NB4 (cell line): ENCODE measurements around the gene PHACTR2.
"Not testable (repeated sequence)": the region's sequence is repeated elsewhere in the genome, so short reads cannot be mapped to it uniquely, and the experiment has no call there.

Experiments
- DNase-seq: peaks from one replicate; pipeline ENCODE4 v3.0.0; 2010; ENCODE audit warnings: low read depth
- H3K4me3 ChIP-seq: one replicate; pipeline ENCODE4 v1.5.1; 2011; ENCODE audit warnings: mild to moderate bottlenecking, low read depth, low read length, moderate library complexity
- MAX ChIP-seq: IDR thresholded peaks from 2 replicates; pipeline ENCODE4 v1.6.1; 2011; ENCODE audit warnings: low read depth, low read length
- MYC ChIP-seq: IDR thresholded peaks from 2 replicates; pipeline ENCODE4 v1.6.1; 2011; ENCODE audit warnings: low read depth, low read length
- POLR2A ChIP-seq: IDR thresholded peaks from 2 replicates; pipeline ENCODE4 v1.6.1; 2011; ENCODE audit warnings: mild to moderate bottlenecking; ENCODE audit not compliant: insufficient read length; ENCODE audit errors: extremely low read depth
- TF ChIP-seq, protein P1 (sequence below): IDR thresholded peaks from one replicate; pipeline ENCODE4 v1.5.1; 2012; ENCODE audit warnings: low read depth, low read length

The PHACTR2 gene

GRCh38 chr6:143677891-143678791 is at the start of gene PHACTR2:
PHACTR2 (plus strand) TSS chr6:143677965; CDS start chr6:143678164, 199 bp downstream.
- peak; percentile 54 for DNase-seq
- peak within 1 kb of the TSS; percentile 59 for H3K4me3 ChIP-seq

GRCh38 chr6:143629104-143630080 is 48.4 kb upstream of the PHACTR2 start:
- TF ChIP-seq, protein P1, sequence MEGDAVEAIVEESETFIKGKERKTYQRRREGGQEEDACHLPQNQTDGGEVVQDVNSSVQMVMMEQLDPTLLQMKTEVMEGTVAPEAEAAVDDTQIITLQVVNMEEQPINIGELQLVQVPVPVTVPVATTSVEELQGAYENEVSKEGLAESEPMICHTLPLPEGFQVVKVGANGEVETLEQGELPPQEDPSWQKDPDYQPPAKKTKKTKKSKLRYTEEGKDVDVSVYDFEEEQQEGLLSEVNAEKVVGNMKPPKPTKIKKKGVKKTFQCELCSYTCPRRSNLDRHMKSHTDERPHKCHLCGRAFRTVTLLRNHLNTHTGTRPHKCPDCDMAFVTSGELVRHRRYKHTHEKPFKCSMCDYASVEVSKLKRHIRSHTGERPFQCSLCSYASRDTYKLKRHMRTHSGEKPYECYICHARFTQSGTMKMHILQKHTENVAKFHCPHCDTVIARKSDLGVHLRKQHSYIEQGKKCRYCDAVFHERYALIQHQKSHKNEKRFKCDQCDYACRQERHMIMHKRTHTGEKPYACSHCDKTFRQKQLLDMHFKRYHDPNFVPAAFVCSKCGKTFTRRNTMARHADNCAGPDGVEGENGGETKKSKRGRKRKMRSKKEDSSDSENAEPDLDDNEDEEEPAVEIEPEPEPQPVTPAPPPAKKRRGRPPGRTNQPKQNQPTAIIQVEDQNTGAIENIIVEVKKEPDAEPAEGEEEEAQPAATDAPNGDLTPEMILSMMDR, result no peak
- TF ChIP-seq MYC, result no peak
- no peak for TF ChIP-seq POLR2A
- TF ChIP-seq MAX, result no peak
- no peak for DNase-seq
- no peak overlapping the region for H3K4me3 ChIP-seq

More at GRCh38 chr6:143677891-143678791, at the start of gene PHACTR2:
- TF ChIP-seq POLR2A (peak; percentile 41), MAX (no peak; the same call in 1 of the 2 replicates)

- DNase-seq, H3K4me3 ChIP-seq: not testable (repeated sequence)
Observed at GRCh38 chr6:143631196-143631595, 46.6 kb upstream of the PHACTR2 start.

DNA sequence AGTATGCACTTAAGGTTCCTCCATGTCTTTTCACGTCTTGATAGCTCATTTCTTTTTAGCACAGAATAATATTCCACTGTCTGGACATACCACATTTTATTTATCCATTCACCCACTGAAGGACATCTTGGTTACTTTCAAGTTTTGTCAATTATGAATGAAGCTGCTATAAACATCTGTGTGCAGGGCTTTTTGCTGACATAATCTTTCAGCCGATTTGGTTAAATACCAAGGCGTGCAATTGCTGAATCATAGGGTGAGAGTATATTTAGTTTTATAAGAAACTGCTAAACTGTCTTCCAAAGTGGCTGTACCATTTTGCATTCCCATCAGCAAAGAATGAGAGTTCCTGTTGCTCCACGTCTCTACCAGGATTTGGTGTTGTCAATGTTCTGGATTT is 44.9 kb upstream of the PHACTR2 start:
- no peak for DNase-seq
- TF ChIP-seq MAX, result no peak
- TF ChIP-seq MYC, result no peak
- TF ChIP-seq, protein P1, result no peak
- TF ChIP-seq POLR2A, result no peak
- H3K4me3 ChIP-seq, result no peak overlapping the region

DNA sequence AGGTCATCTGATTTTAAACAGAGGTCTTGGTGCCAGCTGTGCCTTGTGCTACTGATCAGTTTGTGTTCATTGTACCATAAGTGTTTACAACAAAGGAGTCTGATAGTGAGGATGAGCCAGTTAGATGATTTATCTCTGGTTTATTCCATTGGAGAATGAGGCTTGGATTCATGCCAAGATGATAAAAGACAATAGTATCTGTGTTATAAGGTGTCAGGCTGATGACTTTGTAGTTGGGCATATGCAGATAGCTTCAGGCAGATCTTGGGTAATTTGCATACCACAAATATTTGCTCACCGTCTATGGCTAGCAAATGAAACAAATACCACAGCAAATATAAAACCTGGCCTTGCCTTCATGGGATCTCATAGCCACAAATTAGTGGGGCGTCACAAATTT is 43.3 kb upstream of the PHACTR2 start:
- no peak for TF ChIP-seq MYC
- no peak for DNase-seq
- no peak overlapping the region for H3K4me3 ChIP-seq

- TF ChIP-seq, protein P1, result no peak
- no peak for TF ChIP-seq POLR2A
- no peak for TF ChIP-seq MAX
- no peak for TF ChIP-seq MYC
Observed at GRCh38 chr6:143637691-143638090, 40.1 kb upstream of the PHACTR2 start.

DNA sequence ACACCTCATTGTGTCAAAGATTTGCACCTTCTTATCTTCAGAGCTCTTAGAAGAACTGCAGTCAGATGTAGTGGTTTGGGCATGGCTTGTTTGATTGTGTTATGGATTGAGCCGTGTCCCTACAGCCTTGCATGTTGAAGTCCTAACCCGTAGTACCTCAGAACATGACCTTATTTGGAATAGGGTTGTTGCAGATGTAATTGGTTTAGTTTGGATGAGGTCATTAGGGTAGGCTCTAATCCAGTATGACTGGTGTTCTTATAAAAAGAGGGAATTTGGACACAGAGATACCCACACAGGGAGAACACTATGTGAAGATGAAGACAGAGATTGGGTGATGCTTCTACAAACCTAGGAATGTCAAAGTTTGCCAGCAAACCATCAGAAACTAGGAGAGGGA is 35.4 kb upstream of the PHACTR2 start:
- no peak for DNase-seq
- TF ChIP-seq POLR2A (no peak), MAX (no peak), MYC (no peak)
- TF ChIP-seq, protein P1, result no peak
- no peak overlapping the region for H3K4me3 ChIP-seq

More at GRCh38 chr6:143637691-143638090, 40.1 kb upstream of the PHACTR2 start:
- no peak for DNase-seq
- no peak overlapping the region for H3K4me3 ChIP-seq
